Measurements from ENCODE around the gene CEMIP.

DNA sequence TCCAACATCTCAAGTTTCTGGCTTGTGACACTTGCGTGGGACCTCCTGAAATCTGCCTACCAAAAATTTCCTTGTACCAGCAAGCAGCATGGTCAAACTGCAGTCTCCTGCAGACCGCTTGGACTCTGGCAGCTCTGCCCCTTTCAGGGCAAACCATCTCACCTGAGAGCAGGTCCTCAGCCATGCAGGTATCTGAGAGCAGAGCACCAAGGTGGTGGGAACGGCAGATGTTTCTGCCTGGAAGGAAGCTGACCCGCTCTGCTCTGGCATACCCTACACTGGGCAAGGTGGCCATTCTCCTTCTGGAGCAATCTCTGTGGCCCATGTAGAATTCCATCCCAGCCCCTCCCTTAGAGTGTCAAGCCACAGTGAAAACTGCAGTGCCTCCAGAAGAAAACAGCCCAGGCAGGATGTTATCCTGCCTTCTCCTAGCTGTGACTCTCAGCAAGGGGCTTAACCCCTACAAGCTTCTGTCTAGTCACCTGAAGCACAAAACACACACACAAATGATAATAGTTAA, 188.9 kb downstream of the CEMIP start:
- TF ChIP-seq, protein P1, sequence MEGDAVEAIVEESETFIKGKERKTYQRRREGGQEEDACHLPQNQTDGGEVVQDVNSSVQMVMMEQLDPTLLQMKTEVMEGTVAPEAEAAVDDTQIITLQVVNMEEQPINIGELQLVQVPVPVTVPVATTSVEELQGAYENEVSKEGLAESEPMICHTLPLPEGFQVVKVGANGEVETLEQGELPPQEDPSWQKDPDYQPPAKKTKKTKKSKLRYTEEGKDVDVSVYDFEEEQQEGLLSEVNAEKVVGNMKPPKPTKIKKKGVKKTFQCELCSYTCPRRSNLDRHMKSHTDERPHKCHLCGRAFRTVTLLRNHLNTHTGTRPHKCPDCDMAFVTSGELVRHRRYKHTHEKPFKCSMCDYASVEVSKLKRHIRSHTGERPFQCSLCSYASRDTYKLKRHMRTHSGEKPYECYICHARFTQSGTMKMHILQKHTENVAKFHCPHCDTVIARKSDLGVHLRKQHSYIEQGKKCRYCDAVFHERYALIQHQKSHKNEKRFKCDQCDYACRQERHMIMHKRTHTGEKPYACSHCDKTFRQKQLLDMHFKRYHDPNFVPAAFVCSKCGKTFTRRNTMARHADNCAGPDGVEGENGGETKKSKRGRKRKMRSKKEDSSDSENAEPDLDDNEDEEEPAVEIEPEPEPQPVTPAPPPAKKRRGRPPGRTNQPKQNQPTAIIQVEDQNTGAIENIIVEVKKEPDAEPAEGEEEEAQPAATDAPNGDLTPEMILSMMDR (conservative IDR thresholded peaks at IDR 0.05; ENCODE audit: low read length), result no peak
- no peak for TF ChIP-seq EZH2phosphoT487 (IDR thresholded peaks at IDR 0.05; ENCODE audit: borderline replicate concordance)

All from Loucy (cell line).